CD4-positive, alpha-beta T cell treated with Interferon gamma for 1 hour (primary cell): ENCODE measurements around the gene OR6A2.
"Not testable (repeated sequence)": the region's sequence is repeated elsewhere in the genome, so short reads cannot be mapped to it uniquely, and the experiment has no call there.

Source experiments
- DNase-seq: peaks from one replicate; pipeline ENCODE4 v3.0.0-alpha.2; 2020

Gene OR6A2

DNA sequence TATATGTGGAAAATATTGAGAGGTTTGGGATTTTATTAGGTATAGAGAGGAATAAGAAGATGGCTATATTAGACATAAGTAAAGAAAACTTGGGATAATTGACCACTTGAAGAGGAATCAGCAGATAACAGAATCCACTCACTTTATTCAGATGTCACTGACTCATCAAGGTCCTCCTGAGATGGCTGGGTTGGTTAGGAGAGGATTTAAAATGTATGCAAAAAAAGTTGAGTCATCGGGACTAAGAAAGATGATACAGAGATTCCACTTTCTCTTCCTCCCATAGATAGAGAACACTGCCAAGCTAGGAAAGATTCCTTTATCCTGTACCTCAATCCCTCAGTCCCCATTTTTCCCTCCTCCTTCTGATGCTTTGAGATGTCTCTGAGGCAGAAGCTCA is at the start of gene OR6A2:
TSS of gene OR6A2 (minus strand) at position 288 of the 400 bp plus-strand sequence. CDS start 3,981 bp downstream, outside the sequence.
- DNase-seq: no peak

GRCh38 chr11:6845383-6845782 is 45.9 kb upstream of the OR6A2 start, which contains the start of gene OR10A5:
TSS of gene OR10A5 (plus strand) at chr11:6845683. CDS start at chr11:6845683, 0 bp downstream.
- DNase-seq: no peak

DNA sequence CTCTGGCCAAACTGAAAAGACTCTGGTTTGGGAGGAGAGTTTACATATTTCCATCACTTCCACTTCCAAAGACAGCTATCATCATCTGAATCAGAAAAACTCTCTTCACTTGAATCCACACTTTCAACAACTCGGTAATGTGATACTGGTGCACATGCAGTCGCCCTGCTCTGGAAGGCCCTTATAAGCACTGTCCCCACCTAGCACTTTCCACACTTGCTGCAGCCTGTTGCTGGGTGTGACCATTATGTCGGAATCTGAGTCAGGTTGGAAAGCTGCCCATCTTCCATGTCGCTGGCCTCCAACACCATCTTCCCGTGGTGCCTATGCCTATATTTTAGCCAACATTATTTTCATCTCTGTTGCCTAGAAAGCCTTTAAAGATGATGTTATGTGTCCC is 44.9 kb upstream of the OR6A2 start:
- no peak for DNase-seq

GRCh38 chr11:6843670-6844069 is 44.2 kb upstream of the OR6A2 start:
- DNase-seq: no peak

DNA sequence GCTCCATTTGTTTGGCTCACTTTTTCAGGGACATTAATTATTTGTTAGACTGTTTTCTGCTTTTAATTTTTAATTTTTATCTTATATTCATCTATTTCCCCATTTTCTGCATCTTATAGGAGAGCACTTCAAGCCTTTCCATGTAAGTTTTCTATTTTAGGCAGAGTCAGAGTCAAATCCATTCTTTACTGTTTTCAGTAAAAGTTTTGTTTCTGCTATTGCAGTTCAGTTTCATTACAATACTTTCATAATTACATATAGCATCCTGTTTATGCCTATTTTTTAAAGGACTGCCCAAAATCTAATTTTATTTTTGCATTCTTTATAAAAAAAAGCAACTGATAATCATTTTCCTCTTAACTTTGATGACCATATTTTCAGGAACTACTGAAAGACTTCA is 42.2 kb upstream of the OR6A2 start:
- no peak for DNase-seq

- no peak for DNase-seq
Measured at GRCh38 chr11:6834021-6834420, 34.5 kb upstream of the OR6A2 start.

GRCh38 chr11:6833356-6833755 is 33.9 kb upstream of the OR6A2 start:
- DNase-seq: no peak

- DNase-seq: no peak
Measured at GRCh38 chr11:6828103-6828502, 28.6 kb upstream of the OR6A2 start.

DNA sequence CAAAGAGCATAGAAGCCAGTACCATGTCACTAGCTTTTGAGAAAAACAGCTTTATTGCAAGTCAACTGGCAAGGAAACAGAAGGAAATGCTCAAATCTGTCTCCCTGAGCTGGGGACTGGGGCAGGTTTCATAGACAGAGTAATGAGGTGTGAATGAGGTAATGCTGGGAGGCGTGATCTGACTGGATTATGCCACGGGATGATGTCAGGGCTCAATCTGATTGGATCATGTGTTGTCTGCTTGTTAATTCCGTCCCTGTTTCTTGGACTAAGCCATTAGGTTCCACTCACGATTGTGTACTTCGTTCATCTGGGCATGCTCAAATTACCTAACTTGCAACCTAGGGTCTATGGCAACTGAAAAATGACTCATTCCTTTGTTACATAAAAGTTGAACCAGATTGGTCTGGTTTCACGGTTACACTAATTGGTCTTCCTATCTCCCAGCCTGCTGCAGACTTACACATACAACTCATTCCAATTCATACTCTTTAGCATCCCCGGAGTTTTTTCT is 25.8 kb upstream of the OR6A2 start:
- no peak for DNase-seq

DNA sequence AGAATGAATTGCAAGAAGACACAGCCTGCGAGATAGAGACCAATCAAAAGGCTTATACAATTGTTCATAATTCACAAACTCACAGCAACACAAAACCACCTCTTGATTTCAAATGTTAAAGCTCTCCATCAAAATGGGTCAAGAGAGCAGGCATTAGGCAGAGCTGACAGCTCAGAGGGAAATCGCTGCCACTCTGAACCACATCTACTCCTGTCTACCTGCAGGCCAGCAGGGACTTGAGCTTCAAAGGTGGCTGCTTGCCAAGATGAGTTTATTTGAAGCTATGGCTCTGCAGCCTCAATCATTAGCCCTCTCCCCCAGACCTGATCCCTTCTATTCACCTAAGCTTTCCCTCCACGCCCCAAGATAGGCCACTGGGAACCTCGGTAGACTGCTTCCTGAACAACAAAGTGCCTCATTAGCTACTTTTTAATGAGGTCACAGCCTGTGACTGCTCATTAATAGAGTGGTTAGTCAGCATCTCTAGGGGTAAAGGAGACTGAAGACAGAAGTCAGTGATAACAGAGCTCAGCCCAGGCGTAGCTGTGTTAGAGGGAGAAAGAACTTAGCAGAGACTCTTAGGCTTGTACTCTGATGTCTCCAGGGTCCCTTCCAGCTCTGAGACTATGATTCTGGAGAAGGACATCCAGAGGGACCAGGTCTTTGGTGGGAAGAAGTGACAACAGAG is 24.8 kb upstream of the OR6A2 start:
- DNase-seq: no peak

DNA sequence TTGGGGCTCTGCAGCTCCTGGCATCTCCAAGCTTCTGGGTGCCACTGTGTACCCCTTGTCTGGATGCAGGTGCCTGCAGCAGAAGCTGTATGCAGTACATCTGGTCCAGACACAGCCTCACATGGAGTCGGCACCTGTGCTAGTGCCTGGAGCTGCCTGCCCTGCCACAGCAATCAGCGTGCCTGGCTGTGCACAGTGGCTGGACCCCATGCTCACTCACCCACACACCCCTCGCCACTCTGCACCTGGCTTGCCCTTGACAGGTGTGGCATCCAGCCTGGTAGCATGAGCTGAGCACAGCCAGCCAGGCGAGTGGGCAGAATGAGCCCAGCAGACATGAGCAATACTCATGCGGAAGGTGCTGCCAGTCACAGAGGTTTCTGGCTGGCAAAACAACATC is 19.5 kb upstream of the OR6A2 start:
- DNase-seq: no peak

GRCh38 chr11:6817694-6818093 is 18.2 kb upstream of the OR6A2 start:
- DNase-seq: no peak

DNA sequence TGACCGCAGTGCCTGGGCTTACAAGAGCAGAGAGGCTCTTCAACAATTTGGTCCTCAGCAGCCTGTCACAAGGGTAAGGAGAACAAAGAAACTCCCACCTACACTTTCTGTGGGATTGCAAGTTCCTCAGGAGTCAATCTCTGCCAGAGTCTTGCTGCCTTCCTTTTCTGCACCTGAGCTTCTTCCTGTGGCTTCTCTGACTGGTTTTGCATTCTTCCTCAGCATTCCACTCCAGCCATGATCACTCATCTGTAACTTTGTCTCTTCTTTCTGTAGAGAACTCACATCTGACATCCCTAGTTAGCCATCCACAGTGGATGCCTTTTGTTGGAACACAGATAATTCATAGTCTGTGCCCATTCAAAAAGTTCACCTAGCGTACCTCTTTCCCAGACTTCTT is 14.2 kb upstream of the OR6A2 start:
- no peak for DNase-seq

GRCh38 chr11:6812390-6813005 is 13.0 kb upstream of the OR6A2 start:
- peak; percentile 7 for DNase-seq

DNA sequence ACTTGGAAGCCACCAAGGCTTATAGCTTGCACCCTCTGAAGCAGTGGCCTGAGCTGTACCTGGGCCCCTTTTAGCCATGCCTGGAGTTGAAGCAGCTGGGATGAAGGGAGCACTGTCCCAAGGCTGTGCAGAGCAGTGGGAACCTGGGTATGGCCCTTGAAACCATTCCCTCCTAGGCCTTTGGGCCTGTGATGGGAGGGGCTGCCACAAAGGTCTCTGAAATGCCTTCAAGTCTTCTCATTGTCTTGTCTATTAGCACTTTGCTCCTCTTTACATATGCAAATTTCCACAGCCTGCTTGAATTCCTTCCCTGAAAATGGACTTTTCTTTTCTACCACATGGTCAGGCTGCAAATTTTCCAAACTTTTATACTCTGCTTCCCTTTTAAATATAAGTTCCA is 1.6 kb upstream of the OR6A2 start:
- not testable (repeated sequence) for DNase-seq

- no peak for DNase-seq
Measured at GRCh38 chr11:6794639-6795038, 4.8 kb downstream of the OR6A2 start.

DNA sequence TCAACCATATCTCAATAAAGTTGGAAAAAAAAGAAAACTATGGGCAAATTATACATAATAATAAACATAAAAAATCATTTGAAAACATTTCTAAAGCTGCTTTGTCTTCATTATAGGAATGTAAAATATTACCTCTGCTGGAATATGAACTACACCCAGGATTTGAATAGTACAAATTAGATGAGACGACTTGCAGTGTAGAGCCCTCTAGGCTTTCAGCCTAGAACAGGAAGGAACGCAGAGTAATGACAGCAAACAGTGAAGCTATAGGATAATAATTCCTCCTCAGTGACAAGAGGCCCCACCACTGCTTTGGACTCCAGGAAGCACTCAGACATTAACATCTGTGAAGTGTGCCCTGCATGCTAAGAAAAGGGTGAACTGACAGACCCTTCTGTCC is 8.9 kb downstream of the OR6A2 start:
- DNase-seq: no peak

DNA sequence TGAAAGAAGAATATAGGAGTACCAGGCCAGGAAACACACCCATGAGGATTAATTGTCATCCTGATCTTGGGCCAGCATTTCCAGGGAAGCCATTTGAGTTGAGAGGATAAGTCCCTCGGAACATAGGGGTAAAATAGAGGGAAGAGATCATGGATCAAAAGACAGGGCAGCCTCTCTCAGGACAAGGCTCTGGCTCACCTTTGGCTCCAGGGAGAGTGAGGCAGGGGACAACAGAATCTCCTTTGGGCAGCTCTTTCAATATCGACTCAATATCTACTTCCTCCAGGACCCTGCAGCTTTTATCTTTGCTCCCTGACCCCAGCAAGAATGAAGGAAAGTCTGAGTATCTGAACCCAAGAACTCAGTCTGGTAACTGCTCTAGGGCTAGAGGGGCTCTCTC is 16.8 kb downstream of the OR6A2 start, which contains the start of gene OR2AG1:
TSS of gene OR2AG1 (plus strand) at position 301 of the 400 bp plus-strand sequence. CDS start 2,018 bp downstream, outside the sequence.
- no peak for DNase-seq

DNA sequence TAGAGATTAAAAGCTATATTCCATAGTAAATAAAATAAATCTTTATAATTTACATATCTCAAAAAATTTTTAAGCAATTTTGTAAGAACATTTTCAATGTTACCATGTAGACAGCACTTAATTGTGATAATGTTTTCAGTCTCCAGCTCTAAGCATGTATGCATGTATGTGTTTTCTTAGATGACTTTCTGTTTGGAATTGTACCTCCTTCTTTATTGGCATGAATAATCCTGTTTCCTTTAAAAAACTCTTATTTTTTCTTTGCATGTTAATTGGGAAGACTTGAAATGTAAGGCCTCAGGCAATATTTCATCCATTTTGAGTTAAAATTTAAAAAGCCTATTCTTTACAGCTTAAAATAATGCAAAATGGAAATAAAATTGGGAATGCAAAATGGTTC is 18.7 kb downstream of the OR6A2 start:
- DNase-seq: no peak

GRCh38 chr11:6778518-6778917 is 21.0 kb downstream of the OR6A2 start:
- DNase-seq: no peak

- DNase-seq: peak; percentile 37
Measured at GRCh38 chr11:6771926-6772893, 27.3 kb downstream of the OR6A2 start, which contains the start of gene OR2AG2. TSS of gene OR2AG2 (minus strand) at chr11:6771976. CDS start at chr11:6768957, 3,019 bp downstream.

DNA sequence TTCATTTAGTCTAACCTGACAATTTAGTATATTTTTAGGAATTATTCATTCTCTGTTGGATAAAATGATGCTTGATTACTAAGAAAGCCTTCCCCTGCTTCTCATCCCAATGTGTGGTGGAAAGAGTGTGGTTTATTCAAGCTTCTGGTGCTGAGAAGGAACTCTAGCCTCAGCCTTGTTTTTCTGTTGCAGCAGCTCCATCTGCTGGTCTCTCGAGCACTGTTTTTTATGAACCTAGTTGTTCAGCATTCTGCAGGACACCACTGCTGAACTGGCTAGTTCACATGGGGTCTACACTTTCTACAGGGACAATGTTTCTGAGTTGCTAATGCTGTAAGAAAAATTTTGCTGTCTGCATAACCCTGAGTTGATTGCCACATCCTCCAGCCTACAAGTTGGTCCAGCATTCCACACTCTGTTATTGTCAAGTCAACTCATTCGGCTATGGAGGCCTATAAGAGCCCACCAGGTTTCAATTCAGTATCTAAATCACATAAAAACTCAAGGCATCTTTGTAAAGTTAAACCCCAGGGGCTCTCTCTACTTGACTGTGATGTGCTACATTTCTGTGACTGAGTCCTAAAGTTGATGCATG is 42.0 kb downstream of the OR6A2 start:
- DNase-seq: peak; percentile 56

DNA sequence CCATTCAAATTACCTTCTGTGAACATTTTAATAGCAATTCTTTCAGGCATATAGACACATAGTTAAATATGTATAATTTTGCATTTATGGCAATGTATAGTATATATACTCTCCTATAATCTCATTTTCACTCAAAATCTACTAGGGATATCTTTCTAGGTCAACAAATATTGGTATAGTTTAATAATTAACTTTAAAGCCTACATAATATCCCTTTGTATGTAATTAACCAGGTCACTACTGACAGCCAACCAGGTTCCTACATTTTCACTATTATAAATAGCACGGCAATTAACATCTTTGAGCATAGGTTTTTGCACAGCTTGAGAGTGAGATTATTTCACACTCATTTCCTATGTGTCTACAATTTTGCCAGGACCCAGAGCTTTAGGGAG is 43.5 kb downstream of the OR6A2 start:
- DNase-seq: no peak
